HEK293 (cell line): Measurements from ENCODE around the gene PRF1.
"Not testable (repeated sequence)": the region's sequence is repeated elsewhere in the genome, so short reads cannot be mapped to it uniquely, and the experiment has no call there.

Experiments used
- CTCF ChIA-PET: fragments of 350-600 bp; formaldehyde crosslinking; extraction: SDS; loops from one replicate; lab custom pipeline; 2021; ENCODE audit warnings: antibody characterized with exemption; lab: Yijun Ruan, JAX
- POLR2A ChIA-PET: fragments of 300-600 bp; formaldehyde crosslinking; extraction: SDS; loops from one replicate; lab custom pipeline; 2020; ENCODE audit warnings: antibody characterized with exemption, inconsistent platforms; lab: Yijun Ruan, JAX
- H3K27ac ChIP-seq: fragments of 200-500 bp; sonication (Bioruptor generic); 2 replicates; pipeline ENCODE4 v1.5.1; 2014; ENCODE audit warnings: low read depth, low read length, control low read depth, inconsistent platforms; ENCODE audit errors: extremely low read depth
- H3K36me3 ChIP-seq, 2 experiments: fragments of 200-500 bp in 1 of 2; sonication (Bioruptor generic) in 1 of 2; 1 replicate in 1 of 2; 2 replicates in 1 of 2; pipeline ENCODE4 v1.5.1; 2014 to 2017; ENCODE audit warnings: inconsistent platforms in 2 of 2, low read length in 2 of 2; ENCODE audit not compliant: control insufficient read depth in 2 of 2, insufficient read depth in 1 of 2
- H3K4me1 ChIP-seq: fragments of 200-500 bp; sonication (Bioruptor generic); 2 replicates; pipeline ENCODE4 v1.5.1; 2014; ENCODE audit warnings: mild to moderate bottlenecking, low read length, inconsistent platforms; ENCODE audit not compliant: control insufficient read depth, insufficient read depth
- H3K4me3 ChIP-seq: 2 replicates; pipeline ENCODE4 v1.5.1; 2011; ENCODE audit warnings: low read depth, mild to moderate bottlenecking, control low read depth, low read length, moderate library complexity
- H3K9me3 ChIP-seq: fragments of 200-500 bp; sonication (Bioruptor generic); 2 replicates; pipeline ENCODE4 v1.5.1; 2014; ENCODE audit warnings: low read depth, low read length, inconsistent platforms; ENCODE audit not compliant: control insufficient read depth, insufficient read depth
- HOXC10 ChIP-seq: sonication (generic); formaldehyde crosslinking; IDR thresholded peaks from 2 replicates; pipeline ENCODE4 v1.8.1; 2023; ENCODE audit warnings: mild to moderate bottlenecking, missing genetic modification reagents
- KLF1 ChIP-seq: fragments of 450-650 bp; formaldehyde crosslinking; IDR thresholded peaks from 2 replicates; pipeline ENCODE4 v1.5.1; 2016; ENCODE audit warnings: missing biosample characterization, missing genetic modification characterization
- KLF10 ChIP-seq: fragments of 450-650 bp; IDR thresholded peaks from 2 replicates; pipeline ENCODE4 v1.5.1; 2018; ENCODE audit warnings: missing biosample characterization, mild to moderate bottlenecking, missing genetic modification characterization
- RBAK ChIP-seq: fragments of 450-650 bp; formaldehyde crosslinking; IDR thresholded peaks from 2 replicates; pipeline ENCODE4 v1.5.1; 2016; ENCODE audit warnings: missing biosample characterization, missing genetic modification characterization
- TSHZ1 ChIP-seq: fragments of 450-650 bp; formaldehyde crosslinking; IDR thresholded peaks from 2 replicates; pipeline ENCODE4 v1.5.1; 2016; ENCODE audit warnings: missing biosample characterization, missing genetic modification characterization, borderline replicate concordance
- ZEB2 ChIP-seq: fragments of 450-650 bp; formaldehyde crosslinking; IDR thresholded peaks from 2 replicates; pipeline ENCODE4 v1.5.1; 2016; ENCODE audit warnings: missing biosample characterization, missing genetic modification characterization
- ZFP41 ChIP-seq: fragments of 450-650 bp; formaldehyde crosslinking; IDR thresholded peaks from 2 replicates; pipeline ENCODE4 v1.5.1; 2016; ENCODE audit warnings: missing biosample characterization, missing genetic modification characterization, borderline replicate concordance
- ZIC2 ChIP-seq: fragments of 450-650 bp; formaldehyde crosslinking; IDR thresholded peaks from 2 replicates; pipeline ENCODE4 v1.5.1; 2016; ENCODE audit warnings: missing biosample characterization, missing genetic modification characterization
- ZNF16 ChIP-seq: fragments of 450-650 bp; formaldehyde crosslinking; IDR thresholded peaks from 2 replicates; pipeline ENCODE4 v1.5.1; 2016; ENCODE audit warnings: low read depth, missing biosample characterization, missing genetic modification characterization
- ZNF24 ChIP-seq: fragments of 450-650 bp; formaldehyde crosslinking; IDR thresholded peaks from 2 replicates; pipeline ENCODE4 v1.5.1; 2016; ENCODE audit warnings: missing biosample characterization, missing genetic modification characterization
- ZNF292 ChIP-seq: fragments of 450-650 bp; formaldehyde crosslinking; IDR thresholded peaks from 2 replicates; pipeline ENCODE4 v1.5.1; 2016; ENCODE audit warnings: low read depth, missing biosample characterization, missing genetic modification characterization, borderline replicate concordance
- ZNF354C ChIP-seq: fragments of 450-650 bp; formaldehyde crosslinking; IDR thresholded peaks from 2 replicates; pipeline ENCODE4 v1.5.1; 2016; ENCODE audit warnings: missing biosample characterization, missing genetic modification characterization, low read depth, borderline replicate concordance
- ZNF426 ChIP-seq: fragments of 450-650 bp; formaldehyde crosslinking; IDR thresholded peaks from 2 replicates; pipeline ENCODE4 v1.5.1; 2017; ENCODE audit warnings: missing biosample characterization, missing genetic modification characterization, mild to moderate bottlenecking, inconsistent platforms, moderate library complexity
- ZNF785 ChIP-seq: fragments of 450-650 bp; formaldehyde crosslinking; IDR thresholded peaks from 2 replicates; pipeline ENCODE4 v1.5.1; 2016; ENCODE audit warnings: missing biosample characterization, missing genetic modification characterization
- ZNF843 ChIP-seq: fragments of 450-650 bp; formaldehyde crosslinking; IDR thresholded peaks from 2 replicates; pipeline ENCODE4 v1.5.1; 2016; ENCODE audit warnings: missing biosample characterization, missing genetic modification characterization
- ZSCAN18 ChIP-seq: fragments of 450-650 bp; formaldehyde crosslinking; IDR thresholded peaks from 2 replicates; pipeline ENCODE4 v1.5.1; 2016; ENCODE audit warnings: missing biosample characterization, missing genetic modification characterization

The PRF1 gene

GRCh38 chr10:70634011-70634410 is 31.5 kb upstream of the PRF1 start:
- Histone ChIP-seq H3K4me1 (no peaks in the 10 kb centered on the region), H3K27ac (no peak overlapping the region), H3K36me3 (no peaks in the 10 kb centered on the region), H3K4me3 (no peak overlapping the region), H3K9me3 (no peaks in the 10 kb centered on the region)
- peak; percentile 19; the same call in 1 of the 2 replicates for TF ChIP-seq KLF1 (tag by site-specific recombination)
- no peak for TF ChIP-seq TSHZ1 (tag by site-specific recombination)
- no peak for TF ChIP-seq ZNF292 (tag by site-specific recombination)
- TF ChIP-seq ZSCAN18, result no peak
- TF ChIP-seq ZFP41 (tag by site-specific recombination), result no peak
- TF ChIP-seq ZNF843 (tag by site-specific recombination), result no peak
- TF ChIP-seq RBAK (tag by site-specific recombination), result no peak
- POLR2A ChIA-PET, result no interaction called here
- CTCF ChIA-PET, result no interaction called here

- CTCF ChIA-PET, result interaction anchor here (0.6 kb wide), 1 partner anchor 129 kb away, joined by 3 read pairs; no protein-coding TSS in a partner anchor
- POLR2A ChIA-PET, result not testable (repeated sequence)
These were observed 29.2 kb upstream of the PRF1 start for GRCh38 chr10:70631735-70632134.

GRCh38 chr10:70629338-70629737 is 26.8 kb upstream of the PRF1 start:
- no peaks in the 10 kb centered on the region for H3K36me3 ChIP-seq
- TF ChIP-seq KLF10, result no peak
- no peak for TF ChIP-seq ZNF426 (tag by site-specific recombination)
- no peak for TF ChIP-seq ZNF785 (tag by site-specific recombination)
- H3K9me3 ChIP-seq, result no peaks in the 10 kb centered on the region
- POLR2A ChIA-PET, result no interaction called here
- no peak overlapping the region for H3K27ac ChIP-seq
- CTCF ChIA-PET, result no interaction called here
- H3K4me3 ChIP-seq, result no peak overlapping the region
- H3K4me1 ChIP-seq, result no peaks in the 10 kb centered on the region

More at GRCh38 chr10:70631735-70632134, 29.2 kb upstream of the PRF1 start:
- not testable (repeated sequence) for H3K4me3 ChIP-seq, H3K9me3 ChIP-seq, H3K36me3 ChIP-seq, H3K4me1 ChIP-seq, H3K27ac ChIP-seq

DNA sequence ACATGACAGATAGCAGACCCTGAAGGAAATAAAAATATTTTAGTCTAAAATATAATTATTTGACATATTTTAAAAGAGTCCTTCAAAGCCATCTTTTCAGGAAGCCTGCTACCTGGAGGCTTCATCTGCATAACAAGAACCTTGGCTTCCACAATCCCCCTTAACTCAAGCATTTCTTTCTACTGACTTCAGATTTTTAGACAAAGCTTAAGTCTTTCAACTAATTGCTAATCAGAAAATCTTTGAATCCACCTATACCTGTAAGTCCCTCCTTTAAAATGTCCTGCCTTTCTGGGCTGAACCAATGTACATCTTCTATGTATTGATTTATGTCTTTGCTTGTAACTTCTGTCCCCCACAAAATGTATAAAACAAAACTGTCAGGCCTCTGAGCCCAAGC is 23.5 kb upstream of the PRF1 start:
- TF ChIP-seq ZEB2 (tag by site-specific recombination) (no peak), HOXC10 (CRISPR knock-in tag) (no peak), ZNF24 (no peak), ZNF354C (tag by site-specific recombination) (no peak), ZNF16 (tag by site-specific recombination) (no peak), ZIC2 (tag by site-specific recombination) (no peak)
- TF ChIP-seq, all 188 proteins: peak for 0
- no peaks in the 10 kb centered on the region for H3K9me3 ChIP-seq
- no peaks in the 10 kb centered on the region for H3K36me3 ChIP-seq
- CTCF ChIA-PET, result no interaction called here
- H3K27ac ChIP-seq, result no peak overlapping the region
- POLR2A ChIA-PET, result no interaction called here
- no peak overlapping the region for H3K4me3 ChIP-seq
- no peaks in the 10 kb centered on the region for H3K4me1 ChIP-seq
